ENCODE measurements around the gene JPH2. TPM values are rescaled to one million over a fixed set of nuclear protein-coding genes. Genes with fewer than 3 reads are reported as not detected.
"Not testable (repeated sequence)": the region's sequence is repeated elsewhere in the genome, so short reads cannot be mapped to it uniquely, and the experiment has no call there.

Gene JPH2
- total RNA-seq, 1 experiment from 2014 or later = 0.17 TPM

- no peak for TF ChIP-seq CTCF (IDR thresholded peaks at IDR 0.05 in 2 of 3, conservative IDR thresholded peaks at IDR 0.05 in 1 of 3; ENCODE audit: borderline replicate concordance in 1 of 3, insufficient read depth in 1 of 3, low read depth in 2 of 3, low read length in 2 of 3)
- TF ChIP-seq ATF3 (IDR thresholded peaks at IDR 0.05) = no peak
These were observed 56.9 kb downstream of the JPH2 start (continued) for GRCh38 chr20:44129911-44130718.

GRCh38 chr20:44129300-44129699 lies 57.7 kb downstream of the JPH2 start:
- H3K36me3 ChIP-seq (ENCODE audit: control insufficient read depth in 1 of 2, insufficient read depth in 2 of 2, low read length in 2 of 2); H3K4me1 ChIP-seq (ENCODE audit: control insufficient read depth in 1 of 2, insufficient read depth in 2 of 2, low read length in 2 of 2); intact Hi-C loops (cut with micrococcal nuclease); ATAC-seq; H3K79me2 ChIP-seq (ENCODE audit: insufficient read depth, low read length); BruUV-seq (replicated peaks); H3K9me2 ChIP-seq (ENCODE audit: insufficient read depth); H4K20me1 ChIP-seq (ENCODE audit: insufficient read depth); H3K9me3 ChIP-seq (ENCODE audit: control insufficient read depth in 1 of 2, insufficient read depth in 1 of 2, low read depth in 1 of 2, low read length in 2 of 2); DNase-seq (ENCODE audit: low read depth, low spot score); H3K27me3 ChIP-seq (ENCODE audit: insufficient read depth, low read length); POLR2A ChIA-PET; H3K4me3 ChIP-seq (replicated peaks in 1 of 2; ENCODE audit: low read depth in 1 of 2, low read length in 2 of 2); RAD21 ChIA-PET (ENCODE audit: low non-redundant PET in 1 of 2, low total read pairs in 2 of 2, uncharacterized antibody in 2 of 2, unreplicated experiment in 2 of 2); H3K9ac ChIP-seq (ENCODE audit: low read length); H2AFZ ChIP-seq (ENCODE audit: low read depth, low read length, poor library complexity, severe bottlenecking); H3K4me2 ChIP-seq (ENCODE audit: low read length); H3K27ac ChIP-seq (ENCODE audit: low read depth, low read length): not testable (repeated sequence)
- CTCF ChIA-PET = interaction anchor here (2.0 to 5.1 kb wide), 2 partner anchors 13 to 61 kb away, joined by 6 to 24 read pairs; no protein-coding TSS in a partner anchor

- no peak overlapping the region for H3K27ac ChIP-seq (ENCODE audit: low read depth, low read length)
- H2AFZ ChIP-seq (ENCODE audit: low read depth, low read length, poor library complexity, severe bottlenecking) = no peak overlapping the region
- H3K4me1 ChIP-seq (ENCODE audit: control insufficient read depth in 1 of 2, insufficient read depth in 2 of 2, low read length in 2 of 2) = no peaks in the 10 kb centered on the region
- intact Hi-C loops (cut with micrococcal nuclease) = no loop called here
- H3K9me2 ChIP-seq (ENCODE audit: insufficient read depth) = no peaks in the 10 kb centered on the region
- no TSS peak for BruUV-seq (replicated peaks)
- no peak overlapping the region for H3K4me3 ChIP-seq (replicated peaks in 1 of 2; ENCODE audit: low read depth in 1 of 2, low read length in 2 of 2)
- H3K27me3 ChIP-seq (ENCODE audit: insufficient read depth, low read length) = no peaks in the 10 kb centered on the region
- ChIA-PET POLR2A (no interaction called here), RAD21 (ENCODE audit: low non-redundant PET in 1 of 2, low total read pairs in 2 of 2, uncharacterized antibody in 2 of 2, unreplicated experiment in 2 of 2) (no interaction called here), CTCF (no interaction called here)
- no peak for DNase-seq (ENCODE audit: low read depth, low spot score)
- H3K9ac ChIP-seq (ENCODE audit: low read length) = no peak overlapping the region
- no peaks in the 10 kb centered on the region for H3K9me3 ChIP-seq (ENCODE audit: control insufficient read depth in 1 of 2, insufficient read depth in 1 of 2, low read depth in 1 of 2, low read length in 2 of 2)
- no peaks in the 10 kb centered on the region for H4K20me1 ChIP-seq (ENCODE audit: insufficient read depth)
- H3K36me3 ChIP-seq (ENCODE audit: control insufficient read depth in 1 of 2, insufficient read depth in 2 of 2, low read length in 2 of 2) = no peaks in the 10 kb centered on the region
- no peak overlapping the region for H3K4me2 ChIP-seq (ENCODE audit: low read length)
- no peaks in the 10 kb centered on the region for H3K79me2 ChIP-seq (ENCODE audit: insufficient read depth, low read length)
- ATAC-seq = no peak
- TF ChIP-seq ZFX (IDR thresholded peaks at IDR 0.05) = no peak
- TF ChIP-seq YY1 (IDR thresholded peaks at IDR 0.05; ENCODE audit: extremely low read depth, insufficient replicate concordance, low read depth, low read length) = no peak
- TF ChIP-seq ATF3 (IDR thresholded peaks at IDR 0.05) = no peak
- TF ChIP-seq MAX (IDR thresholded peaks at IDR 0.05) = no peak
- TF ChIP-seq EZH2phosphoT487 (IDR thresholded peaks at IDR 0.05; ENCODE audit: borderline replicate concordance) = no peak
- TF ChIP-seq POLR2A (IDR thresholded peaks at IDR 0.05; ENCODE audit: borderline replicate concordance, extremely low read depth, insufficient read depth, insufficient read length) = no peak
- no peak for TF ChIP-seq ZBTB33 (IDR thresholded peaks at IDR 0.05; ENCODE audit: extremely low read depth, insufficient replicate concordance, low read length)
- no peak for TF ChIP-seq TCF7L2 (IDR thresholded peaks at IDR 0.05; ENCODE audit: borderline replicate concordance, extremely low read depth, insufficient read depth, insufficient read length)
- no peak for TF ChIP-seq FOSL1 (IDR thresholded peaks at IDR 0.05; ENCODE audit: low read depth)
- no peak for TF ChIP-seq SRF (IDR thresholded peaks at IDR 0.05; ENCODE audit: low read depth)
- no peak for TF ChIP-seq CEBPB (IDR thresholded peaks at IDR 0.05; ENCODE audit: low read depth)
These were observed 60.5 kb downstream of the JPH2 start for GRCh38 chr20:44126445-44126844.
